Hypothalamus (tissue), 51 donors: ENCODE measurements around the gene SCN8A.
"Not testable (repeated sequence)": the region's sequence is repeated elsewhere in the genome, so short reads cannot be mapped to it uniquely, and the experiment has no call there.

Experiments used
- DNase-seq, 51 donors: peaks; one replicate each; lab custom pipeline; 2025; lab: John Stamatoyannopoulos, UW

SCN8A gene

GRCh38 chr12:51827925-51828818, 237.1 kb downstream of the SCN8A start:
- DNase-seq = no peak

DNA sequence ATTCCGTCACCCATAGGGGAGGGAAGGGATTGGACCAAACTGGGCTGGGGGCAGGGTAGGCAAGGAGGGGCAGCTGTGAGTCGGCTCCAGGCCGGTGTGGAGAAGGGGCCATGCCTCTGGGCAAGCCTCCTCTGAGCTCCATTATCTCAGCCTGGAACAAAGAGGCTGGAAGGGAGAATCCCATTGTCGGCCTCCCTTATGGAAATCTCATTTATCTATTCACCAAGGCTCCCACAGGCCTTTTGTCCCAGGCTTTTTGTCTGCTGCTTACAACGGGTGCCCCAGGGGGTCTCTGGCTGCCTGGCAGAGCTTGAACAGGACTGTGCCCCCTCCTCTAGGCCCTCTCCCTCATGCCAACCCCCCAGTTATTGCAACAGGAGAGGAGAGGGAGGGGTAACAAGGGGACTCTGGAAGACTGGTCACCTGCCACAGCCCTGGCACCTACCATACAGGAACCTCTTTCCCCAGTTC, 238.0 kb downstream of the SCN8A start:
- DNase-seq = no peak

- DNase-seq = no peak
Observed at GRCh38 chr12:51829641-51830040, 238.6 kb downstream of the SCN8A start.

GRCh38 chr12:51831817-51832216, 240.8 kb downstream of the SCN8A start:
- DNase-seq = not testable (repeated sequence)

GRCh38 chr12:51832354-51833107, 241.5 kb downstream of the SCN8A start:
- no peak for DNase-seq

- DNase-seq = no peak
Observed at GRCh38 chr12:51833448-51834227, 242.6 kb downstream of the SCN8A start.

DNA sequence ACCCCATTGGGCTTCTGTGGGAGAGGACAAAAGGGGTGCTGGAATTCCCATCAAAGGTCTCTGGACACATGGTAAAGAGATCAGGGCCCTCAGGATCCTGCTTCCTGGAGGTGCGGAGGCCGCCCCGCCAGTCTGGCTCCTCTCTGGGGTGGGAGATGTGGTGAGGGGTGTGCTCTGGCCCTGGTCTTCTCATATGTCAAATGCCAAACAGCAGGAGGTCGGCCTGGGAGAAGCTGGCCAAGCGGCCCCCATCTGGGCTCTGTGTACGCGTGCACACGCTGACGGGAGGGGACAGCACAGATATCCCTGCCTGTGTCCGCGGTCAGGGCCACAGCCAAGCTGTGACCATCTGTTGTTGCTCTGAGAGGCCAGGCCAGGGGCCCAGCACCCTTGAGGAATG, 243.4 kb downstream of the SCN8A start:
- no peak for DNase-seq

- no peak for DNase-seq
Observed at GRCh38 chr12:51836041-51836826, 245.2 kb downstream of the SCN8A start.

DNA sequence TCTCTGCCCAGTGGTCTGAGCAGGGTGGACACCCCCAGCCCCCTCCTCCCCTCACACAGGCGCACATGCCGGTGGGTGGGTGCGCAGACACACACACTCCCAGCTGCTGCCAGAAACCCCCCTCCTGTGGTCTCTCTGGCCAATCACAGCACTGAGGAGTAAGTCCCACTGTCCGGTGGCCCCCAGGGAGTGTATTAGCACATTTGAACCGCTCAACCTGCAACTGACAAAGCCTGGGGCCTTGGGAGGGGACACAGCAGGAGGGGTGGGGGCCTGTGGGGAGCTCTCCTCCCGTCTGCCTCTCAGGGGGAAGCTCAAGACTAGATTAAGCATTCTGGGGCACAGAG, 245.8 kb downstream of the SCN8A start:
- no peak for DNase-seq

GRCh38 chr12:51837286-51837685, 246.3 kb downstream of the SCN8A start:
- DNase-seq = no peak

DNA sequence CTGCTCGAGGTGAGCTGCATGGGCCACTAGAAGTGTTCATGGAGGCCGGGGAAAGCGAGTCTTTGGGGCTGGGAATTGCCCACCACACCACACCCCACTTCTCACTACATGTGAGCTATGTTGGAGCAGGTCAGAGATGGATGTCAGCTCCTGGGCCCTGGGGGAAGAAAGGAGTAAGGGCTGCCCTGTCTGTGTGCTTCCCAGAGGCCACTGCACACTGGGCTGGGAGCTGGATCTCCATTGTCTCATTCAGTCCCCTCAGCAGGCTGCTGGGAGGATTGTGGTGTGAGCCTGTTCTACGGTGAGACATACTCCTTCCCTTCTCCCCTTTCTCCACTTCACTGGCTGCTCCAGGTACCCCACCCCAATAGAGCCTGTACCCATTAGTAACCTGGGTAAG, 247.0 kb downstream of the SCN8A start:
- no peak for DNase-seq

DNA sequence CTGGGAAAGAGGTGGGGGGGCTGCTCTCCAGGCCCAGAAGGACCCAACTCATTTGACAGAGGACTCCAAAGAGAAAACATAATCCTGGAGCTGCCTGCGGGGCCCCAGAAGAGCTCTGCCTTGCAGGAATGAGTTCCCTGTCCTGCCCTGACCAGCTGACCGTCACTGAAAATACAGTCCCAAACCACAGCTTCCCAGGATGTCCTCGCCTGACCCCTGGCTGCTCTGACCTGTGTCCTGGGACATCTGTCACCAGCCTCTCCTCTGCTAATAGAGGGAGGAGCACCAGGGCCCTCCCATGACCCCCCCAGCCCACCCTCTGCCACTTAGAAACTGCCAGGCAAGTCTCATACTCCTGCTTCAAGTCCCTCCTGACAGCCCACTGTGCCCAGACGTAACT, 247.7 kb downstream of the SCN8A start:
- no peak for DNase-seq

- DNase-seq = no peak
Observed at GRCh38 chr12:51839310-51839947, 248.4 kb downstream of the SCN8A start.

- no peak for DNase-seq
Observed at GRCh38 chr12:51840966-51841365, 249.9 kb downstream of the SCN8A start.

DNA sequence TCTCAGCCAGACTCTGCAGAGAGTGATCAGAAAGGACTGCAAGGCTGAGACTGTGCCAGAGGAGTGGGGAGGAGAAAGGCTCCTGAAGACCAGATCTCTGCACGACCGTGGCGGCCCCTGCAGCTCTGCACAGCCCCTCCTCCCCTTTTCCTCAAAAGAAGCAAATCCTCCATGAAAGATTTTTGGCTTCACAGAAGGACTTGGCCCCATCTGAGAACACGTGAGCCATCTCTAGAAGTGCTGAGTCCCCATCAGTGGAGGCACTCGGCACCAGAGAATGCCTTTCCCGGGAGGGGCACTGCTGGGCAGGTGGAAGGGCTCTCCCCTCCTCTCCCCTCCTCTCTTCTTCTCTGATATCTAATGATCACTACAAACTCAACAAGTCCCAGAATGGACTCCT, 250.7 kb downstream of the SCN8A start:
- no peak for DNase-seq

- DNase-seq = no peak
Observed at GRCh38 chr12:51844854-51845253, 253.8 kb downstream of the SCN8A start.

- no peak for DNase-seq
Observed at GRCh38 chr12:51845482-51845881, 254.4 kb downstream of the SCN8A start.

- DNase-seq = no peak
Observed at GRCh38 chr12:51846271-51846691, 255.2 kb downstream of the SCN8A start.

DNA sequence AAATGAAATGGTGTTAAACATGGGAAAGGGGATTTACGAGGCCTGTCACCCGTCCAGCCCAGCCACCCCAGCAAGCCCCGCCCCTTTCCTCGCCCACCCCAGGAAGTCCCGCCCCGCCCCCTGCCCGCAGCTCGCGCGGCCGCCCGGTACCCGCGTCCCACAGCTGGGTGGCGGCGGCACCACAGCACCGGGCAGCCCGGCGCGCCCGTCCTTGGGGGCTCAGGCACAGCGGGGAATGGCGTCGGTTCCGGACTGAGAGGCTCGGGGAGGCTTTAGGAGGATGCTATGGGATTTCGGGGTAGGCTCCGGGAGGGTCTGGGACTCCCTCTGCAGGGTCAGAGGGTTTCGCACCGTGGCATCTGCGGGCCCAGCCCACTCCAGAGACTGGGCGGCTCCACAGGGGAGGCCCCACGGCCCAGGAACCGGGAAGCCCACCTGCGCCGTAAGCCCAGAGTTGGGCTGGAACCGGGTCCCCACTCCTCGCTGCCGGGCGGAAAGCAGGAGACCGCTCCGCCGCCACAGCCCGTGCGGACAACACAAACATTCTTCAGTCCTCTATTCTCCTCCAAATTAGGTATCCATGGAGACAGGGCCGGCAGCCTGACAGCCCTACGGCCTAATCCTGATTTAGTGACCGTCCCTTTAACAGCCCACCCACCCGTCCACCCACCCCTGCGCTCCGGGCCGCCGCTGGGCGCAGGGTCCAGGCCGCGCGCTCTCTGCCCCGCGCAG, 256.0 kb downstream of the SCN8A start:
- peak in 14 of 51 donors; percentile 5 to 54 (median 28) for DNase-seq
